Stimulated activated CD8-positive, alpha-beta memory T cell treated with anti-CD3 and anti-CD28 coated beads, Interleukin-2, amount 100 ng/mL, for 1 hour (primary cell): ENCODE results near the gene EDEM3.

ENCODE experiments used
- DNase-seq, 2 donors: peaks; one replicate each; pipeline ENCODE4 v3.0.0-alpha.2; 2020; ENCODE audit warnings: low read depth in 2 of 2

EDEM3 gene

DNA sequence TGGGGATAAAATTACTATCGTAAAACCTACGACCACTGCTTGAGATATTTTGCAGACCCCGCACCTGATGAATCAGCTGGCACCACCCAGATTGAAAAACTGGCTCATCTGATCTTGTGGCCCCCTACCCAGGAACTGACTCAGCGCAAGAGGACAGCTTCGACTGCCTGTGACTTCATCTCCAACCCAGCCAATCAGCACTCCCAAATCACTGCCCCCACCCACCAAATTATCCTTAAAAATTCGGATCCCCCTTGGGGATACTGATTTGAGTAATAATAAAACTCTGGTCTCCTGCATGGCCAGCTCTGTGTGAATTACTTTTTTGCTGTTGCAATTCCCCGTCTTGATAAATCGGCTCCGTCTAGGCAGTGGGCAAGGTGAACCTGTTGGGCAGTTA lies 81.4 kb downstream of the EDEM3 start:
- no peak for DNase-seq

DNA sequence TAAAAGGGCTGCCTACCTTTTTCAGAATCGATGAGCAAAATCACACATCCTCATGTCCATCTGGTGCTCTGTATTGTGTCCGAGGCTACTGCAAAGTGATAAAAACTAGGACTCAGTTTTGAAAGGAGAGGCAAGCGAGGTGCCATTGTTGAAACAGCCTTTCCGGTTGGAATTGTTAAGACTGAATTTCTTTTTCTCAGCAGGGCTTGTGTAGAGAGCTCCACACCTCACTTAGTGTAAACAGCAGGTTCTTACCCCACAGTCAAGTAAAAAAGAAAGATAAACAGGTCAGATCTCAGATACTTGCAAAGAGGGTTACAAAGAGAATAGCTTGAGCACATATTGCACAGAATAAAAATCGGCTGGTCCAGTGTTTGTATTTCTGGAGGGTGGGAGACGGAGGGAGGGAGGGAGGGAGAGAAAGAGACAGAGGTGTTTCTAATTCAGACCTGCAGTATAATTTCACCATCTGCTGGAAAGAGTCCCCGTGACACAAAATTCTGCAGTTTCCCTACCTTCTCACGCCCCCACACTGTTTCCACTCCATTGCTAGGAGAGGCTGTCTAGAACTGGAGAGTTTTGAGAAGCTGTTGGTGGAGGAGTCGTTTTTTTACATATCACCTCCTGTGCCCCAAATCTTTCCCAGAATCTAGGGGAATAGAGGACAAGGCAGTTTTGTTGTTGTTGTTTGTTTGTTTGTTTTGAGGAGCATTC lies 82.5 kb downstream of the EDEM3 start:
- no peak for DNase-seq

DNA sequence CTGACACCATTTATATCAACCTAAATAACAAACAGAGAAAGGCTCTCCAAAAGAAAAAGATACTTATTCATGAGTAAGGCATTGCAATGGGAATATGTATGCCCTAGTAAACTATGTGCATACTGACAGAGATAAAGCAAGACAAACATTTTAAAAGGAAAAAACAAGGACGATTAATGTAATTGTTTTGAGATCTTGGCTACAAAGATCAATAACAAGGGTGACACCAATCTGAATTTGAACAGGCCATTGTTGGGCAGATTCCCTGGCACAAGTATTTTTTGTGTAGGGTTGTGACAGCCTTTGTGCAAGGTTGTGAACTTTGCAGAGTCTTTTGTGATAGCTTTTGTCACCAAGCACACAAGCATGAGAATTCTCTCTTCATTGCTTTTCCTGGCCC lies 85.3 kb downstream of the EDEM3 start:
- no peak for DNase-seq

DNA sequence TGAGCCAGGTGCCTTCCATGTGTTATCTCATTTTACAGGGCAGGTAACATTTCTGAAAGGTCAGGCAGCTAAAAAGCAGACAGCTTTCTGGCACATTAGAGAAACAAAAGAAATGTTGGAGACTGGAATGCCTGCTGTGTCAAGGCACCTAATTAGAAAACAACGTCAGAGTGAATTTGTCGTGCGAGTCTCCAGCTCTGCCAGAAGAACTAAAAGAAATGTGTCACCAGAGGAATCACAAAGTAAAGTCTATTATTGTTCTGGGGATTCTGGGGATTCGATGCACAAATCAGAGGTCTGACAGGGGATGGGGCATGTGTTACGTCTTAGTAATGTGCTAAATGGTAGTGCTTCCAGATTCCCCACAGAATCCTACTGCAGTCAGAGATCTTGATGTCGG lies 89.3 kb downstream of the EDEM3 start:
- no peak for DNase-seq

DNA sequence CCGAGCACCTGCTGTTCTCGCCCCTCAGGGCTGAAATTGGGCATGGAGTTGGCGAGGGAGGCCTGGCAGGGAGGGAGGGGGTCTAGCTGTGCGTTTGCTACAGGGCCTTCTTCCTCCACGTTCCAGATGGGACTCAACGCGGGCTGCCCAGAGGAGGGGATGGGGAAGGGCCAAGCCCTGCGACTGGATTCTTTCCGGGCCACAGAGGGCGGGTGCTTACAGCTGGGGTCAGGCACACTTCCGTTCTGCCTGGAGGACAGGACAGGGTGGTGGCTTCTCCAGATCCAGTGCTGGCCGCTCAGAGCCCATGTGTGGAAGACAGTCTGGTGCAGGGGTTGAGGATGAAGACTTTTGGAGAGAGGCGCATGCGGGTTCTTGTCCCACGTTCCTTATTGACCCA lies 90.0 kb downstream of the EDEM3 start:
- no peak for DNase-seq

DNA sequence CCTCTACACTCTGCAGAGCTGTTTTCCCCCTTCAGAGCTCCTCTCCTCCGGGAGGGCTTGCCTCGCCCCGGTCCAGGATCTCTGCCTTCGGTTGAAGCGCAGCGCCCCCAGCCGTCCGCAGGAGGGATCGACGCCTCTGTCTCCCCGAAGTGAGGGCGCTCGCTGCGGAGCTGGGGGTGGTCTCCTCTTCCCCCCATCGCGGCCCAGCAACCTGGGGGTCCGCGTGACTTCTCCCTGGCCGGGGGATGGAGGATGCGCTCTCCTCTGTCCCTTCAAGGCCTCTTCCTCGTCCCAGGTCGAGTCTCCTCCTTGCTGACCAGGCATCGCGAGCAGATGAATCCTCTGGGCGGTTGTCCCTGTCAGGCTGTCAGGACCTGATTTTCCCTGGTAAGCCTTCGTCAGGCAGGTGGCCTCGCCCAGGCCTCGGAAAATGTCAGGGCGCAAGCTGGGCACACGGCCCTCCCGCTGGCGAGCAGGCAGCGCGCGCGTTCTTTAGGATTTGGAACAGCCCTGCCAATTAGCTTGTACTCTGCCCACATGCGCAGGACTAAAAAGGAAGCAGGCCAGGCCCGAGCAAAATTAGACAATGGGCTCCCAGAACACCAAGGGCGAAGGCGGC lies 90.5 kb downstream of the EDEM3 start:
- DNase-seq = no peak

DNA sequence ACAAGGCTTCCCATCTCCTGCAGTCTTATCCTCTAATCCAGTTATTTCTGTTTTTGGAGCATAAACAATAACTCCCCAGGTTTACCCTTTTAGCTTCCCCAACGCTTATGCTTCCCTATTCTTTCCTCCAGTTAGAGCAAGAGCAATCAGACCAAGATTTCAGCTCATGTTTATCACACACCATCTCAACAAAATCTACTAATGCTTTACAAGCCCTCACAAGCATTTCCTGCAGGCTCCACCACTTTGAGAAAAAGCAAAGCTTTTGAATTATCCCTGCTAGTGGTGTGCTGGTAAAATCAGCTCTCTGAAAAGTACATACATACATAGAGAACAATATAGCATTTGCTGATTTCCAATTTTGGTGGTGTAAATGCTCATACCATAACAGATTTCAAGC lies 92.9 kb downstream of the EDEM3 start:
- DNase-seq = no peak

DNA sequence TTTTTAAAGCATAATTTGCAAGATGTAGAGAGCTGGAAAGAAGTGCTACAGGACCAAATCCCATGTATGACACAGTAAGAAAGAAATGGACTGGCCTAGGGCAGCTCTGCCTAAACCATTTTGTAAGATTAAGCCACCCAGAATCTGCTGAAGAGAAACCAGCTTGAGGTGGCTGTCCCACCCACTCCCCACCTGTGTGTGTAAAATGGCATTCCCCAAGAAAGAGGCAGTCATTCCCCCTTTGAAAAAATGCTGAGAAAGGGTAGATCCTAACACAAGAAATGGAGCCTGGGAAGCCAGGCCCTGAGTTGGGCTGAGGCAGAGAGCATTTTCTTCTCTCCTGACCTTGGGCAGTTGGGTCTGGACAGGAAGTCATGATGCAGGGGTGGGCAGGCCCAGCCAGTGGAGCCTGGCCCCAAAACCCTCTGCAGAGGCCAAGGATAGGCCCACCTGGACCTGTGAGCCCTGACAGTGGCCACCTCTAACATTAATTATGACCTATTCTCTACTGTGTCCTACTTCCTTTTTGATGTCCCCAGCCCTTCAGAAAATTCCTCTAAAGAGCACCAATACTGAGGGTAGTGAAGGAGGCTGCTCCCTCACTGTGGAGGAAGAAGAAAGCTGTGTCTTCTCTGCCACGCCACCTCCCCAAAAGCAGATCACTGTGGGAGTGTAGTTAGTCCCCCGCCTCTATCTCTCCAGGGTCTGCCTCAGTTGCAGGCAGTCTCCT lies 94.0 kb downstream of the EDEM3 start:
- DNase-seq = no peak

DNA sequence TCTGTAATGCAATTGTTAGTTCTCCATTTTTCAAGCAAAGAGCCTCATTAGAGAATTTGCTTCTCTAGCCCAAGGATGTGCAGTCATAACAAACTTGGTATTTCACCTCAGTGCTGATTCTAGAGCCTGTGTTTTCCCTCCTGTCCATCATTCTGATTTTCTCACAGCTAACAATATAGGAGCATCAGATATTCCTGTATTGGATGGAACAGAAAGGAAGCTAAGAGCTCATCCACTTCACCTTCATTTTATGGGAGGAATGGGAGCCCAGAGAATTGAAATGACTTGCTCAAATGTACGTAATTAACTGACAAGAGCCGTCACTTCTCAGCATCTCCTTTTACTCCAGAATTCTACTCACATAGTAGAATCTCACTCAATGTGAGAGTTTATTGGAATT lies 96.6 kb downstream of the EDEM3 start:
- DNase-seq = no peak

DNA sequence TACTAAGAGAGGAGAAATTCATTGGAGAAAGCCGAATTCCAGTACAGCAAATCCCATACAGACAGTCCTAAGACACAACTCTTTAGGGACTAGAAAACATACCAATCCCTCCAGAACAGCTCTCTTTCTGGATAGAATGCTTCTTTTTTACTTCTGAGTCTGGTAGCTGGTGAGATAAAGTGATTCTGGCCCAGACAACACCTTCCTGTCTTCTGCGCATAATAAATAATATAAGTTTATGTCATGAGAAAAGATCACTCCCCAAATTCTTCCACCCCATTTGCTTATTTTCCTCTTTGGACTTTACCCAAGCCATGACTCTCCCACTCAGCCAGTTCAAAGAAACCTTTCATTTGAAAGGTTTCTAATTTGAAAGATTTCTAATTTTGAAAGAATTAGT lies 98.4 kb downstream of the EDEM3 start:
- no peak for DNase-seq

DNA sequence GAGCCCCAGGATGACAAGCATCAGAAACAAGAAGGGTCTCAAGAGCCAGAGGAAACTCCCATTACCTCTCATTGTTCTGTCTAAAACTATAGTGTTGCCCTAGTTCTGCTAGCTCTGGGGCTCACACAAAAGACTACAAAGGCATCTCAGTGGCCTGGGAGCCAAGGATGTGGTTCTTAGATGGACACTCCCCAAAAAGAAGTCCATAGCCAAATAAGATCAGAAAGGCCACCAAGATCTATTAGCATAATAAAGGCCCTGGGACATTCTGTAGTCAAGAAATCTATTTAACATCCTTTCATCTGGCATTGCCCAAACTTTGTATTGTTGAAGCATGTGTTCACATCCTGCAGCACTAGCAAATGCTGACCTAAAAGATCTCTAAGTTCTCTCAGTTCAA lies 99.5 kb downstream of the EDEM3 start:
- no peak for DNase-seq

DNA sequence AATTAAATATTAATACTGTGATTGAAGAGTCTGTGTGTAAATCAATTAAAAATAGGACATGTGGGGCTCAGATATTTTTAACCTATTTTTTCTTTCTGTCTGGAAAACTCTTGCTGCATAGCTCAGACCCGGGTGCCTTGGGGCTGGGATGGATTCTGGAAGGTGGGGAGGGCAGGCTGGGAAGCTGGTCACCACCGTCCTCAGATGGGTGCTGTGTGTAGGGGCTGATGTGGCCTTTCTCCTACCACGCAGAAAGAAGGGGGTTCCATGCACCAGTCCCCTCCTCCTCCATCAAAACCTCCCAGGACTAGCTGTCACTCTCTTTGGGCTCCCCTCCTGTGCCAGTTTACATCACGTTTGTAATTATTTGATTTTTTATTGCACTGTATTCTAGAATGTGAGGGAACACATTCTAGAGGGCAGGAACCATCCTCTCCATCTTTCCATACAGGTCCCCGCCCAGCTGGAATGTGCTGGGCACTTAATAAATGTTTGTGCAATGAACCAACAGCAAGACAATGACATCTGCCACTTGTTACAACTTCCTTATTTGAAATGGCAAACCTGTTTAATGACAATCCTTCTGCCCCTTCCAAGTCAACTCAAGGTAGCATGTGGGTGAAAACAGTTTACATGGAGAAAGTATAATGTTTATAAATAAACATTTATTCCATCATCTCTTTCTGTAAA lies 104.3 kb downstream of the EDEM3 start:
- no peak for DNase-seq

DNA sequence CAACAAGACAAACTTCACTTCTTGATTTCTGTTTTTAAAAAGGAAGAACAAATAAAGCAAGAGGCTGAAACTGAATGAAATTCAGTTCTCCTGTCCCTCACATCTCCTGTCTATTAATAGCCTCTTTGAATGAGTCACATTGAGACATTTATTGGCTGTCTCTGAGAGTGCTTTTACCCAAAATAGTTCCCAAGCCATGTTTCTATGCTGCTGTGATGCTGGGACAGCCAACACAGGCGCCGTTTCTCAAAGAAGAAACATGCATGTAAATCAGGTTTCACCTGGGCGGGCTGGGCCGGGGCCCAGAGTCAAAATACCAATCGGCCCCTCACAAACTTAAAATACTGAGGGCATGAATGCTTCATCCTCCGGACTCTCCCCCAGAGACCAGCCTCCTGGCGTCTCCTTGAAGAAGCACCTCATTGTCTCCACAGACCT lies 105.2 kb downstream of the EDEM3 start:
- no peak for DNase-seq

DNA sequence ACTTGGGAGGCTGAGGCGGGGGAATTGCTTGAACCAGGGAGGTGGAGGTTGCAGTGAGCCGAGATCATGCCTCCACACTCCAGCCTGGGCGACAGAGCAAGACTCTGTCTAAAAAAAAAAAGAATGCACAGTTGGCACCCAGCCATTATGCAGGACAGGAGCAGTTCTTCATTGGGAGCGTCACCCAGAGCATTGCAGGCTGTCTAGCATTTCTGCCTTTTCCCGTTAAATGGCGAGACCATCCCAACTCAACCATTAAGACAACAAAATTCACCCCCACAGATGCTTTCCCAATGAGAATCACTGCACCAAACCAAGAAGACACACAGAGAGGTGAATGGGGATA lies 105.8 kb downstream of the EDEM3 start:
- no peak for DNase-seq

DNA sequence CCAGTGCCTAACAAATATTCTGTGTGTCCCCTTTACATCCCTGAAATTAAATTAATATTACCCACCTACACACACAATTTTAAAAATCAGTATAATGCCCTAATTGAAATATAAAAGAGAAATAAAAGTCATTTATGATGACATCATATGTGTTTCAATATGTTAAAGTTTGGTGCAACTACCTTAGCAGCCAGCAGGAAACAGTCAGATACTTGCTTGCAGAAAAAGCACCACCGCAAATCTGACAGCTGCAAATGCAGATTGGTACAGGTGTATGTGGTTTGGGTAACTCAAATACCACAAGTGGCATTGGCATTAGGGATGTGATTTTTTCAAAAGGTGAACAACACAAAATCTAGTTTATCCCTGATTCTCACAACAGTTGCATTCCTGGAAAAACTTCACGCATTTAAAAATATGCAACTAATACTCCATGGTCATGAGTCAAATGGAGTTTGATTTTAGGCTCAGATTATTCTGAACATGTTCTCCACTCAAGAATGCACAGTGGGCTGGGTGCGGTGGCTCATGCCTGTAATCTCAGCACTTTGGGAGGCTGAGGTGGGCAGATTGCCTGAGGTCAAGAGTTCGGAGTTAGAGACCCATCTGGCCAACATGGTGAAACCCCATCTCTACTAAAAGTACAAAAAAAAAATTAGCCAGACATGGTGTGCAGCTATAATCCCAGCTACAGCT lies 106.3 kb downstream of the EDEM3 start:
- no peak for DNase-seq

DNA sequence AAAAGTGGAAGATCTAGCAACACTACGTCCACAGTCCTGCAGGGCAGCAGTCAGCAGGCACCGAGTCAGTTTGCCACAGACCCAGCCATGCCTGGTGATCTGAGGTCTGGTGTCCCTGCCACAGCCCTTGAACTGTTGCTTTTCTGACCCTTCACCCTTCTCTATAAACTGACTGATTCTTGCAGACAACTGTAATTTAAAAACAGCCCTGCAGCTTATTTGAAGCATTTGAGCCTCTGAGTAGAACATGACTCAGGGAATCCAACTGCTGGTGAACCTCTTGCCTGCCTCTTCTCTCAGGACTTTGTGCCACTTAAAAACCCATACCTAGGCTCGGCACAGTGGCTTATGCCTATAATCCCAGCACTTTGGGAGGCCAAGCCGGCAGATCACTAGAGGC lies 107.2 kb downstream of the EDEM3 start:
- DNase-seq = no peak

DNA sequence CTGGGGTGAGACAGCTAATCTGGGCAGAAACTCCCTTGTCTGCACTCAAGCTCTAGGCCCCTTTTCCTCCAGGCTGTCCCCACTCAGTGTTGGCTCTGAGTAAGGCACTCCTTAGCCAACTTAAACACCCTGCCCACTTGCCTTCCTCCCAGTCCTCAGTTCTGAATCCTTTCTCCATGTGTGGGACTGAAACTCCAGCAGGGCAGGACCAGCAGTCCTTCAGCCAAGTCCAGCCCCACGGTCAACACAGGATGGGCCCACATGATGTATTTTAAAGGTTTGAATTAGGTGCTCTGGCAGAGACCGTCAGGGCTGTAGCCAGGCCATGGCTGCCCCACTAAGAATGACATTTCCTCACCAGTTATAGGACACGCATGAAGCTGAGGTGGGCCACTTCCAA lies 107.8 kb downstream of the EDEM3 start:
- DNase-seq = no peak

DNA sequence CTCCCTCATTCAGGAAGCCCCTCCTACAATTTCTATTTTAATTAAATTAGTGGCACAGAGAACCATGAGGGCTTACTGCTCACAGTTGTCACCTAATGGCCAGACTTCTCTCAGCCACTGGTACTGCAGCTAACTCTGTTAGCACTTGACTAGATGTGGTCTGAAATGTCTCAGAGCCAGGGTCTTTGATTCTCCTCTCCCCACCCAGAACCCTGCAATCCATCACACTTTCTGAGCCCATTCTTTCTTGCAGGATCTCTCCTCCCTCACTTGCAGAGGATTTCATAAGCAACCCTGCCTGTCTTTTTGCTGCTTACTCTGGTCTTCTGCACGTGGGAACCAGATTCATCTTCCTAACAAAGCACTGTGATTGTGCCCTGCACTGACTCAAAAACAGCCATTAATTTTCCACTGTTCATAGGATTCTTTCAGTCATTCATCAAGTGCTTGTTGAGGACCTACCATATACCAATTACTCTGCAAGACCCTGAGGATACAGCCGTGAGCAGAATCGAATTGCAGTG lies 108.4 kb downstream of the EDEM3 start:
- DNase-seq = no peak

DNA sequence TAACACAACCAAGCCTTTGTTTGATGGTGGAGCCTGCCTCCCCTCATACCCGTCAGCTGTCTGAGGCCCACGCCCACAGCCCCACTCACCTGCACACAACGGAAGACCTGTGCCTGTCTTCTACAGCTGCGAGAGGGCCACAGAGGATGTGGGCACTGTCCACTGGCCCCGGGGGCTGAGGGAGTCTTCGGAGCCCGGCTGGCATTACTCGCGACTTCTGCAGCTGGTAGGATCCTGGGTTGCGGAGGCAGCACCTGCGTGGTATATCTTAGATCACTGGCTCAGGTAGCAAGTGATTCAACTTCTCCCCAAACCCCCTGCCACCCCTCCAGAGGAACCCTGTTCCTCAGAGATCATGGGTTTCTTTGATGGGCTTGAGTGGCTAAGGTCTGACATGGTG lies 109.9 kb downstream of the EDEM3 start:
- no peak for DNase-seq

DNA sequence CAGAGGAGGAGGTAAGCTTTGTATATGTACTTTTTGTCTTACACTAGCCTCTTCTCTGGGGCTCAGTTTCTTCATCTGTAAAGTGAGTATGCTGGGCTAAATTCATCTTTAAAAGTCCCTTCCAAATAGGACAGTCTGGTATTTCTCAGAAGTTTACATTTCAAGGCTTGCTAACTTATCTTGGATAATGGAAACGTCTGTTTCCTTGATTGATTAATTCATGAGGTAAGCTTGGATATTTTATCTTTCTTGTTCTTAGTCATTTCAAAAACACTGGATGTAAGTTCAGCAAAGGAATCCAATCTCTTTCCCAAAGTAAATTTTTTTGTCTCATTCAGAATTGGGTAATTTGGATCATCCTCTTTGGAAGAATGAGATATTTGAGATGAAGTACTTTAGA lies 111.0 kb downstream of the EDEM3 start:
- DNase-seq = no peak

DNA sequence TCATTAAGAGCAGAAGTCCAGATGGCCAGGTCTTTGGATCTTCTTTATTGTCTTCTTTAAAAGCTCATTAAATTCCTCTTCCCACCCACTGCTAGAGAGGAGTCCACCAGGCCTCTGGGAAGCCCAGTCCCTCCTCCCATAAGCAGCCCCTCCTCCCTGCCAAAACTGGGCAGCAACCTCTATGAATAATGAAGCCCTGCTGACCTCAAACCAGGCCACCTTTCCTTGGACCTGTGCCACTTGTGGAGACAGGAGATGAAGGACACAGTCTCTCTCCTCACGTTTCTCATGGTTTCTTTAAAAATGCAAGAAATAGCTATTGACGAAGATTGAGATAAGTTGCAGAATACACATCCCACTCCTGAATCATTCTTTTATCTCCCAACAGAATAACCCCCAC lies 112.8 kb downstream of the EDEM3 start:
- no peak for DNase-seq

DNA sequence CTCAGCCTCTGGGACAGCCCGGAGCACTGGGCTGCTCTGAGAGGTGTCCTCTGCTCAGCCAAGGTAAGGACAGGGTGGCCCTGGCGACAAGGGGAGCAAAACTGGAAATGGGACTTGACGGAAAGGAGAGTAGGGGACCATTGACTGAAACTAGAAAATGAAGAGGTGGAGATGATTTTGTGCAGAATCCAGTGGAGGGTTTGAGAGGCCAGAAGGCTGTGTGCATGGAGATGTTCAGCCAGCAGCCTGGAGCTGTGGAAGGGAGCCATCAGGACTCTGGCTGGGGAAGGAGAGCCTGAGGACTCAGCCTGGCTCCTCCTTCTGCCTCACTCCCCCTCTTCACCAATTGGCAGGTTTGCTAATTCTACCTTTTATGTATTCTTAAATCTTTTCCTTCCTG lies 114.2 kb downstream of the EDEM3 start:
- DNase-seq = no peak
